Stomach smooth muscle (tissue), 2 donors: ENCODE data around the gene ACAA2.

Experiments used
- H3K27ac ChIP-seq: one replicate; pipeline ENCODE4 v1.7.0; 2013; ENCODE audit warnings: mild to moderate bottlenecking, low read length, inconsistent platforms
- H3K27me3 ChIP-seq, 2 donors: one replicate each; pipeline ENCODE4 v1.7.0; 2013; ENCODE audit warnings: low read length in 2 of 2; ENCODE audit not compliant: insufficient read depth in 2 of 2, control insufficient read depth in 1 of 2
- H3K36me3 ChIP-seq, 2 donors: one replicate each; pipeline ENCODE4 v1.7.0; 2013; ENCODE audit warnings: low read length in 2 of 2; ENCODE audit not compliant: control insufficient read depth in 2 of 2, insufficient read depth in 2 of 2
- H3K4me1 ChIP-seq: one replicate; pipeline ENCODE4 v1.7.0; 2013; ENCODE audit warnings: low read length; ENCODE audit not compliant: control insufficient read depth, insufficient read depth
- H3K4me3 ChIP-seq, 2 donors: one replicate each; pipeline ENCODE4 v1.7.0; 2013; ENCODE audit warnings: low read length in 2 of 2
- H3K9ac ChIP-seq, 2 donors: one replicate each; pipeline ENCODE4 v1.7.0; 2013; ENCODE audit warnings: low read length in 2 of 2, mild to moderate bottlenecking in 1 of 2
- H3K9me3 ChIP-seq, 2 donors: one replicate each; pipeline ENCODE4 v1.7.0; 2013; ENCODE audit warnings: low read length in 2 of 2; ENCODE audit not compliant: control insufficient read depth in 2 of 2
- donor health status: healthy.
- donor health status: Pancreatic carcinoma.

Gene ACAA2

DNA sequence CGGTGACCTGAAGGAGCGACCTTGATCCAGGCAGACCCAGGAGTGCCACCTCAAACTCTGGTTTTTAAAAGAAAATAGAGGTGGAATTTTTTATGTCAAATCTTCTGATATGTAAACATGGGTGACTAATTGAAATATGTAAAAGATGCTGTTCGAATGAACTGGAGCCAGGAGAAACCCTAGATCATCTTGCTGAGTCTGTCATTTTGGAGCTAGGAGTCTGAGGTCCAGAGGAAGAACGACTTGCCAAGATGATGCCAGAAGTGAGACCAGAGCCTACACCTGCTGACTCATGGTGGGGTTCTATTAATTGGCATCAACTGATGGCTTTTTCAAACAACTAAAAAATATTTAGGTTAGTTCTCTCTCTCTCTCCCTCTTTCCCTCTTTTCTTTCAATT, 74.1 kb downstream of the ACAA2 start:
- no peak overlapping the region for H3K9ac ChIP-seq
- no peaks in the 10 kb centered on the region for H3K36me3 ChIP-seq
- H3K4me1 ChIP-seq, result no peaks in the 10 kb centered on the region
- no peaks in the 10 kb centered on the region for H3K27me3 ChIP-seq
- H3K9me3 ChIP-seq, result no peaks in the 10 kb centered on the region
- H3K27ac ChIP-seq, result no peak overlapping the region
- H3K4me3 ChIP-seq, result no peak overlapping the region

DNA sequence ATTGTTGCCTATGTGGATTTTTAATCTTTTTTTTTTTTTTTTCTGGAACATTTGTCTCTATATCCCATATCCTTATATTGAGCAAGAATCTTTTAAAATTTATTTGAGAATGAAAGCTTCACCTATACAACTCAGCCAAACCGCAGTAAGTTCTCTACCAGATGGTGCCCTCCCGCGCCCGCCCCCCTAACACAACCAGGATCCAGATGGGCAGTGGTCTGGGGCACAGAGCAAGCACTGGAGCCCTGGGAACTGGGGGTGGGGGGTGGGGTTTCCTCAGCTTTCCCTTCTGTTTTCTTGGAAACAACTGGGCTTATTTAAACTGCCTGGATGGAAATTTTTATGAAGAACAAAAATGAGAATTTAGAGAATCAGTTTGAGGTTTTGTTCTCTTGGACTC, 74.6 kb downstream of the ACAA2 start:
- no peak overlapping the region for H3K27ac ChIP-seq
- H3K4me3 ChIP-seq, result no peak overlapping the region
- H3K27me3 ChIP-seq, result no peaks in the 10 kb centered on the region
- no peaks in the 10 kb centered on the region for H3K9me3 ChIP-seq
- H3K9ac ChIP-seq, result no peak overlapping the region
- no peaks in the 10 kb centered on the region for H3K4me1 ChIP-seq
- H3K36me3 ChIP-seq, result no peaks in the 10 kb centered on the region

DNA sequence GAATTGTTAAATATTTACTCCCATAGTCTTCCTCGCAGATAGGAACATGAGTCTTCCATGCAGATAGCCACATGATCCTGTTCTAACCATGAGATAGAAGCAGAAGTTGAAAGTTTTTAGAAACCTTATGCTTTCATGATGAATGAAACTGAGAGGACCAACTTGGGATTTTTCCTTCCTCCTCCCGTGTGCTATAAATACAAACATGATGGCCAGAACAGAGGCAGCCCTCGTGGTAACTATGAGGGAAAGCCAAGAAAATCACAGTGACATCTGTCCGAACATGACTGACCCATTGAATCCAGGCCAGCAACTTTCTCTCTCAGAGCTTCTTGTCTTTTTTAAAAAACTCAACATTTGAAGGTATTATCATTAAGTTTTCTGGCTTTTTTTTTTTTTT, 78.5 kb downstream of the ACAA2 start:
- no peaks in the 10 kb centered on the region for H3K9me3 ChIP-seq
- H3K4me3 ChIP-seq, result no peak overlapping the region
- H3K4me1 ChIP-seq, result peaks cover 10% of the 10 kb centered on the region
- H3K9ac ChIP-seq, result no peak overlapping the region
- no peak overlapping the region for H3K27ac ChIP-seq
- H3K36me3 ChIP-seq, result no peaks in the 10 kb centered on the region
- no peaks in the 10 kb centered on the region for H3K27me3 ChIP-seq

DNA sequence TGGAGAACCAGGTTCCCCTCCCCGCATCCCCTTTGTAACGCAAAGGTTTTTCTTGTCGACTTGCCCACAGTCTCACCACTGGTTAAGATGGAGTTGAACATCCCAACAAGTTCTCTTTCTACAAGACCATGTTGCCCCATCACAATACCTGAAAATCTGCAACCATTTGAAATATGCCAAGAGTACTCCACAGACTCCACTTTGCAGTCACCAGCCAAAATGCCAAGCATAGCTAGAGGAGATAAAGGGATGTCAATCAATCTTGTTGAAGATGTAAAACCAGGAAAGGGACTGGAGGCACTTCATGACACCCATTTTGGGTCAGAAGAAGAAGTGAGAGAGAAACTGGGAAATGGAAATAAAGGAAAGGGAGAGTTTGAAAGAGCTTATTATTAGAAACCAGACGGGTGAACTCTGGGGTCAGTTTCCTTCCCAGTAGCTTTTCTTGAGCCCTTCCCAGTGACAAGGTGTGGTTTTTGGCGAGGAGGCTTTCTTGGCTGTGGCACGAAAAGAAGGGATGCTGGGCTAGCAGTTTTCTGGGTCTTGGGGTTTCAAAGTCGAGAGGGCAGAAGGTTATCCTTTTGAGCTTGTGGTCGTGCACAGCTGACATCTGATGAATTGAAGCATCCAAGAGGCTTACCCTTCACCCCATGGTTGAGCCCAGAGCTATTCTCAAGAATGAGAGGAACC, 79.3 kb downstream of the ACAA2 start:
- Histone ChIP-seq H3K36me3 (no peaks in the 10 kb centered on the region), H3K4me3 (no peak overlapping the region), H3K27me3 (no peaks in the 10 kb centered on the region), H3K9ac (no peak overlapping the region), H3K27ac (no peak overlapping the region), H3K4me1 (peaks cover 10% of the 10 kb centered on the region), H3K9me3 (no peaks in the 10 kb centered on the region)

DNA sequence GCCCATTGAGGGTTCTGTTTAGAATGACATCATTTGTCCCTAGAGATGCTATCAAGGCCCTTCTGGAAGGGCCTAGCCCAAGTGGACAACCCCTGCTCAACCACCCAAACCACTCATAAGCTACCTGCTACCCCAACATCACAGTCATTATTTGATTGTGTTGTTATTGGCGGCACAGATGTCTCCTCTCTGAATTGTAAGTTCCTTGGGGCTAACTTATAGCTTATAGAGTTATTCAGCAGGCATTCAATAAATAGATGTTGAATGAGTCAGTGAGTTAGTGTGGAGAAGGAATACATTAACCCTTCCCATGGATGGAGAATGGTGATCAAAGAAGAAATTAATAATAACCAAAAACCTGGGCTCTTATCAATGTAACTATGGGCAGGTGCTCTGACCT, 80.0 kb downstream of the ACAA2 start:
- no peaks in the 10 kb centered on the region for H3K9me3 ChIP-seq

More for the DNA sequence above, 80.0 kb downstream of the ACAA2 start:
- no peaks in the 10 kb centered on the region for H3K36me3 ChIP-seq
- H3K4me3 ChIP-seq, result no peak overlapping the region
- H3K27ac ChIP-seq, result no peak overlapping the region
- no peaks in the 10 kb centered on the region for H3K27me3 ChIP-seq
- no peak overlapping the region for H3K9ac ChIP-seq
- H3K4me1 ChIP-seq, result peaks cover 10% of the 10 kb centered on the region
